ENCODE results near the gene SELENOM.

SELENOM gene

DNA sequence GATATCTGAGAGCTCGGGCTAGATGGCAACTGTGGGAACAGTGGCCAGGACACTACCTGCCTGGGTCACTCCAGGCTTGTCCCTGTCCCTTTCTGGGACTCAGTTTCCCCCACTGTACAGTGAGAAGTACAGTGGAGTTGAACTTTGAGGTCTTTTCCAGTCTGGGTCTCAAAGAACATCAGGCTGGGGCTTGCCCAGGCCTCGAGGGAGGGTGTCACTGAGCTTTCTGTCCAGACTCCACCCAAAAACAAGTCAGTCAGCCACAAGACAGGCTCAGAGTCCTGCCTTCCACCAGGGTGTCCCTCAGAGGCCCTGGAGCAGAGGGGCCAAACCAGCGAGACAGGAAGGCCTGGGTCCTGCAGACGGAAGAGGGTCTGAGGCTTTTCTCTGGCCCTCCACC lies 34.9 kb upstream of the SELENOM start:
- no peak overlapping the region for H3K27ac ChIP-seq (ENCODE audit: low read length)
- H3K36me3 ChIP-seq (ENCODE audit: control insufficient read depth in 1 of 2, insufficient read depth in 2 of 2, low read length in 2 of 2): no peaks in the 10 kb centered on the region
- H3K9me3 ChIP-seq (ENCODE audit: control insufficient read depth in 1 of 2, low read length in 2 of 2): no peaks in the 10 kb centered on the region
- no peak overlapping the region for H3K4me3 ChIP-seq (ENCODE audit: low read depth in 1 of 2, low read length in 2 of 2)
- H3K27me3 ChIP-seq (ENCODE audit: low read depth, low read length): peaks cover 9% of the 10 kb centered on the region
- H3K4me1 ChIP-seq (ENCODE audit: control insufficient read depth in 1 of 2, insufficient read depth in 2 of 2, low read length in 2 of 2): no peaks in the 10 kb centered on the region

DNA sequence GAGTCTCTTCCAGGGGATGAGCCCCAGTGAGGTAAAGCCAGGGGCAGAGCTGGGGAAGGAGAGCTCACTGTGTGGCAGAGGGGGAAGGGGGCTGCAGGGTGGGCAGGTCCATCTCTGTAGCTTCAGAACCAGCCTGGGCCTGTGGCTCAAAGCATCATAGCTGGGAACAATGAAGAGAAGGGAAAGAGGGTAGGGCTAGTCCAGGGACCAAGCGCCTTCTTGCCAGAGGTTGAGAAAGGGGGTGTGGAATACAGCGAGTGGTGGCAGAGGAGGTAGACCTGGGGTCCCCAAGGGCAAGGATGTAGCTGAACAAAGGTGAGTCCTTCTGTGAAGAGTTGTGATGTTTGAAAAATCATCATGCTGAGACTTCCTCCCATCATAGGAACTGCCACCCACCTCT lies 34.2 kb upstream of the SELENOM start:
- H3K9me3 ChIP-seq (ENCODE audit: control insufficient read depth in 1 of 2, low read length in 2 of 2): no peaks in the 10 kb centered on the region
- no peak overlapping the region for H3K4me3 ChIP-seq (ENCODE audit: low read depth in 1 of 2, low read length in 2 of 2)
- H3K27me3 ChIP-seq (ENCODE audit: low read depth, low read length): peaks cover 9% of the 10 kb centered on the region
- no peaks in the 10 kb centered on the region for H3K4me1 ChIP-seq (ENCODE audit: control insufficient read depth in 1 of 2, insufficient read depth in 2 of 2, low read length in 2 of 2)
- H3K36me3 ChIP-seq (ENCODE audit: control insufficient read depth in 1 of 2, insufficient read depth in 2 of 2, low read length in 2 of 2): no peaks in the 10 kb centered on the region
- no peak overlapping the region for H3K27ac ChIP-seq (ENCODE audit: low read length)

- Histone ChIP-seq H3K9me3 (ENCODE audit: control insufficient read depth in 1 of 2, low read length in 2 of 2) (no peaks in the 10 kb centered on the region), H3K4me1 (ENCODE audit: control insufficient read depth in 1 of 2, insufficient read depth in 2 of 2, low read length in 2 of 2) (no peaks in the 10 kb centered on the region), H3K36me3 (ENCODE audit: control insufficient read depth in 1 of 2, insufficient read depth in 2 of 2, low read length in 2 of 2) (no peaks in the 10 kb centered on the region), H3K27ac (ENCODE audit: low read length) (no peak overlapping the region), H3K27me3 (ENCODE audit: low read depth, low read length) (peaks cover 9% of the 10 kb centered on the region), H3K4me3 (ENCODE audit: low read depth in 1 of 2, low read length in 2 of 2) (no peak overlapping the region)
Observed at GRCh38 chr22:31140746-31141145, 33.4 kb upstream of the SELENOM start.

- Histone ChIP-seq H3K9me3 (ENCODE audit: control insufficient read depth in 1 of 2, low read length in 2 of 2) (no peaks in the 10 kb centered on the region), H3K27me3 (ENCODE audit: low read depth, low read length) (peaks cover 9% of the 10 kb centered on the region), H3K4me1 (ENCODE audit: control insufficient read depth in 1 of 2, insufficient read depth in 2 of 2, low read length in 2 of 2) (no peaks in the 10 kb centered on the region), H3K4me3 (ENCODE audit: low read depth in 1 of 2, low read length in 2 of 2) (no peak within 1 kb of the TSS), H3K36me3 (ENCODE audit: control insufficient read depth in 1 of 2, insufficient read depth in 2 of 2, low read length in 2 of 2) (no peaks in the 10 kb centered on the region), H3K27ac (ENCODE audit: low read length) (no peak within 1 kb of the TSS)
Observed at GRCh38 chr22:31139866-31140716, 32.7 kb upstream of the SELENOM start, which contains the start of gene PLA2G3. PLA2G3 (minus strand) TSS chr22:31140508; CDS start chr22:31140354, 154 bp downstream.

DNA sequence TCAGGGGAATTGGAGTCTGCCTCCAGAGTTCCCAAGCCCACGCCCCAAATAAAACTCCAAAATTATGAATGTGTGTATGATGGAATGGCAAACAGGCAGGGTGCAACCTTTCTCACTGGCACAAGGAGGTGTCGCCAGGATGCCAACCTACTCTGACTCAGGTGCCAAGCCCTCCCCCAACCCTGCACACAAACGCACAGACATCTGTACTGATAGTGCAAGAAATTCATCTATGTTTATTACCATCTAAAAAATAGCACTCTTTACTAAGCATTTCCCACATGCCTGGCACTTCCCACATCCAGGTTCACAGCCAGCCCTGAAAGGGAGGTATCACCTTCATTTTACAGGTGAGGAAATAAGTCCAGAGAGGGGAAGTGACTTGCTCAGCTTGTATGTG lies 31.7 kb upstream of the SELENOM start:
- Histone ChIP-seq H3K36me3 (ENCODE audit: control insufficient read depth in 1 of 2, insufficient read depth in 2 of 2, low read length in 2 of 2) (no peaks in the 10 kb centered on the region), H3K4me3 (ENCODE audit: low read depth in 1 of 2, low read length in 2 of 2) (no peak overlapping the region), H3K27ac (ENCODE audit: low read length) (no peak overlapping the region), H3K4me1 (ENCODE audit: control insufficient read depth in 1 of 2, insufficient read depth in 2 of 2, low read length in 2 of 2) (no peaks in the 10 kb centered on the region), H3K27me3 (ENCODE audit: low read depth, low read length) (peaks cover 9% of the 10 kb centered on the region), H3K9me3 (ENCODE audit: control insufficient read depth in 1 of 2, low read length in 2 of 2) (no peaks in the 10 kb centered on the region)

DNA sequence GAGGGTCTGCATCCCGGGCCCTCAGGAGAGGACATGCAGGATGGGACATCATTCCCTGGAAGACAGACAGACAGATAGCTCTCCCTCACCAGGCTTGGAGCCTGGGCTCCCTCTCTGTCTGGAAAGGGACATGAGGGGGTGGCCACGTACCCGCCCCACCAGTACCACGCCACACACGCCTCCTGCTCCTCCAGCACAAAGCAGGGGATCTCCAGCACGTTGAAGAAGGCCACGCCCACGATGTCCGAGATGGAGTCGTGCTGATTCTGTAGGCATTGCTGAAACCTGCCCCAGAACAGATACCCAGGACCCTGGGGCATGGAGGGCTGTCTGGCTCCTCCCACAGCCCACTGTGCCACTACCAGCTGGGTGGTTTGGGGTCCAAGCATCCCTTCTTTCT lies 30.8 kb upstream of the SELENOM start:
- Histone ChIP-seq H3K4me1 (ENCODE audit: control insufficient read depth in 1 of 2, insufficient read depth in 2 of 2, low read length in 2 of 2) (no peaks in the 10 kb centered on the region), H3K27me3 (ENCODE audit: low read depth, low read length) (peaks cover 9% of the 10 kb centered on the region), H3K9me3 (ENCODE audit: control insufficient read depth in 1 of 2, low read length in 2 of 2) (no peaks in the 10 kb centered on the region)

DNA sequence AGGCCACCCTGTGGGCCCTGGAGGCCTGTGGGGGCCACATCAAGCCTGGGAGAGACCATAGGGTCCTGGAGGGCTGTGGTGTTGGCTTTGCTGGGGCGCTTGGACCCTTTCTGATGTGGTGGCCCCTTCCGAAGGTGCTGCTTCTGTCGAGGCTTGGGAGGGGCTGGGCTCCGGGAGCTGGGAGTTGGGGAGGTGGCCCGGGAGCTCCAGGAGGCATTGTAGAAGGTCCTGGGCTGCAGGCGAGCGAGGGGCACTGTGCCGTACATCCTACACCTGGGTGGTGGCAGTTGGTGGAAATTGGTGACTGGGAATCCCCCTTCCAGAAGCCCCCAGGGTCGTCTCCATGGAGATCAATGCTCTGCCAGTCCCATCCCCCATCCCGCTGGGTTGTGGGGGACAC lies 30.4 kb upstream of the SELENOM start:
- Histone ChIP-seq H3K9me3 (ENCODE audit: control insufficient read depth in 1 of 2, low read length in 2 of 2) (no peaks in the 10 kb centered on the region), H3K27ac (ENCODE audit: low read length) (no peak overlapping the region), H3K27me3 (ENCODE audit: low read depth, low read length) (peaks cover 9% of the 10 kb centered on the region), H3K4me3 (ENCODE audit: low read depth in 1 of 2, low read length in 2 of 2) (no peak overlapping the region), H3K36me3 (ENCODE audit: control insufficient read depth in 1 of 2, insufficient read depth in 2 of 2, low read length in 2 of 2) (no peaks in the 10 kb centered on the region), H3K4me1 (ENCODE audit: control insufficient read depth in 1 of 2, insufficient read depth in 2 of 2, low read length in 2 of 2) (no peaks in the 10 kb centered on the region)

More for the DNA sequence above, 30.8 kb upstream of the SELENOM start:
- Histone ChIP-seq H3K27ac (ENCODE audit: low read length) (no peak overlapping the region), H3K4me3 (ENCODE audit: low read depth in 1 of 2, low read length in 2 of 2) (no peak overlapping the region), H3K36me3 (ENCODE audit: control insufficient read depth in 1 of 2, insufficient read depth in 2 of 2, low read length in 2 of 2) (no peaks in the 10 kb centered on the region)

- Histone ChIP-seq H3K36me3 (ENCODE audit: control insufficient read depth in 1 of 2, insufficient read depth in 2 of 2, low read length in 2 of 2) (no peaks in the 10 kb centered on the region), H3K9me3 (ENCODE audit: control insufficient read depth in 1 of 2, low read length in 2 of 2) (no peaks in the 10 kb centered on the region), H3K4me1 (ENCODE audit: control insufficient read depth in 1 of 2, insufficient read depth in 2 of 2, low read length in 2 of 2) (no peaks in the 10 kb centered on the region), H3K27ac (ENCODE audit: low read length) (no peak overlapping the region), H3K4me3 (ENCODE audit: low read depth in 1 of 2, low read length in 2 of 2) (no peak overlapping the region), H3K27me3 (ENCODE audit: low read depth, low read length) (peaks cover 9% of the 10 kb centered on the region)
Observed at GRCh38 chr22:31136711-31137110, 29.3 kb upstream of the SELENOM start.

DNA sequence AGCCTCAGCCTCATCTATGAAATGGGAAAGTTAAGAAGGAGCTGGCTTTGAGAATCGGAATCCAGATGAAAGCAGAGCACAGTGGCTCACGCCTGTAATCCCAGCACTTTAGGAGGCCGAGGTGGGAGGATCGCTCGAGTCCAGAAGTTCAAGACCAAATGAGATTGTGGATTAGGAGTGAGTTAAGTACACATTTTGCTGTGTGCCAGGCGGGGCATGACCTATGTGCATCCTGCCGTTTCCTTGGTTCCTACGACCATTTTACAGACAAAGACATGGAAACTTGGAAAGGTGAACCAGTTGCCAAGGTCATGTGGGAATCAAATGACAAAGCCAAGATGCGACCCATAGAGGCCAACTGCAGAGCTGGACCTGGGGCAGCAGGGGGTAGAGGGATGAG lies 28.8 kb upstream of the SELENOM start:
- H3K27me3 ChIP-seq (ENCODE audit: low read depth, low read length): peaks cover 9% of the 10 kb centered on the region

GRCh38 chr22:31135706-31136105 lies 28.3 kb upstream of the SELENOM start:
- no peak overlapping the region for H3K27ac ChIP-seq (ENCODE audit: low read length)
- no peaks in the 10 kb centered on the region for H3K4me1 ChIP-seq (ENCODE audit: control insufficient read depth in 1 of 2, insufficient read depth in 2 of 2, low read length in 2 of 2)
- peaks cover 0 to 3% of the 10 kb centered on the region in 2 donors for H3K36me3 ChIP-seq (ENCODE audit: control insufficient read depth in 1 of 2, insufficient read depth in 2 of 2, low read length in 2 of 2)
- no peaks in the 10 kb centered on the region for H3K9me3 ChIP-seq (ENCODE audit: control insufficient read depth in 1 of 2, low read length in 2 of 2)
- H3K27me3 ChIP-seq (ENCODE audit: low read depth, low read length): peaks cover 9% of the 10 kb centered on the region
- no peak overlapping the region for H3K4me3 ChIP-seq (ENCODE audit: low read depth in 1 of 2, low read length in 2 of 2)

More for the DNA sequence above, 28.8 kb upstream of the SELENOM start:
- no peaks in the 10 kb centered on the region for H3K9me3 ChIP-seq (ENCODE audit: control insufficient read depth in 1 of 2, low read length in 2 of 2)
- no peaks in the 10 kb centered on the region for H3K36me3 ChIP-seq (ENCODE audit: control insufficient read depth in 1 of 2, insufficient read depth in 2 of 2, low read length in 2 of 2)
- H3K4me3 ChIP-seq (ENCODE audit: low read depth in 1 of 2, low read length in 2 of 2): no peak overlapping the region
- H3K4me1 ChIP-seq (ENCODE audit: control insufficient read depth in 1 of 2, insufficient read depth in 2 of 2, low read length in 2 of 2): no peaks in the 10 kb centered on the region
- H3K27ac ChIP-seq (ENCODE audit: low read length): no peak overlapping the region

DNA sequence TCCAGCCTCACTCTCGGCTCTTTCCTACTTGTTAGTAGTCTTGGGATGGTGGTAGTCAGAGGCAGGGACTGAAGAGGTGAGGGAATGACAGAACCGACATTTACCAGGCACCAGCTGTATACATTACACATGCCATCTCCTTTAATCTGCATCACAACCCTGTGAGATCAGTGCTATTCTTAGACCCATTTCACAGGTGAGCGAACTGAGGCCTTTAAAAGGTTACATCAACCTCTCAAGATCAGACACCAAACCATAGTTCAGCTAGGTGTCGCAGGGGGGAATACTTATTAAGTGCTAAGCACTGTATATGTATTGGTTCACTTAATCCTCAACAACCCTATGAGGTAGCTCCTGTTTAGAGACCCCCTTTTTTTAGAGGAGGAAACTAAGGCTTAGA lies 27.3 kb upstream of the SELENOM start:
- no peak overlapping the region for H3K27ac ChIP-seq (ENCODE audit: low read length)
- H3K36me3 ChIP-seq (ENCODE audit: control insufficient read depth in 1 of 2, insufficient read depth in 2 of 2, low read length in 2 of 2): peaks cover 0 to 3% of the 10 kb centered on the region in 2 donors
- no peak overlapping the region for H3K4me3 ChIP-seq (ENCODE audit: low read depth in 1 of 2, low read length in 2 of 2)
- H3K9me3 ChIP-seq (ENCODE audit: control insufficient read depth in 1 of 2, low read length in 2 of 2): no peaks in the 10 kb centered on the region
- H3K27me3 ChIP-seq (ENCODE audit: low read depth, low read length): peaks cover 6% of the 10 kb centered on the region
- H3K4me1 ChIP-seq (ENCODE audit: control insufficient read depth in 1 of 2, insufficient read depth in 2 of 2, low read length in 2 of 2): no peaks in the 10 kb centered on the region

DNA sequence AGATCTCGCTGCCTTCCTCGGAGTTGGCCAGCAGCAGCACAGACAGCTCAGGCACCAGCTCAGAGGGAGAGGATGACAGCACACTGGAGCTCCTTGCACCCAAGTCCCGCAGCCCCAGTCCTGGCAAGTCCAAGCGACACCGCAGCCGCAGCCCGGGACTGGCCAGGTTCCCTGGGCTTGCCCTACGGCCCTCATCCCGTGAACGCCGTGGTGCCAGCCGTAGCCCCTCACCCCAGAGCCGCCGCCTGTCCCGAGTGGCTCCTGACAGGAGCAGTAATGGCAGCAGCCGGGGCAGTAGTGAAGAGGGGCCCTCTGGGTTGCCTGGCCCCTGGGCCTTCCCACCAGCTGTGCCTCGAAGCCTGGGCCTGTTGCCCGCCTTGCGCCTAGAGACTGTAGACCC lies 26.5 kb upstream of the SELENOM start:
- H3K9me3 ChIP-seq (ENCODE audit: control insufficient read depth in 1 of 2, low read length in 2 of 2): no peaks in the 10 kb centered on the region
- H3K36me3 ChIP-seq (ENCODE audit: control insufficient read depth in 1 of 2, insufficient read depth in 2 of 2, low read length in 2 of 2): peaks cover 0 to 3% of the 10 kb centered on the region in 2 donors
- H3K4me1 ChIP-seq (ENCODE audit: control insufficient read depth in 1 of 2, insufficient read depth in 2 of 2, low read length in 2 of 2): no peaks in the 10 kb centered on the region

More for the DNA sequence above, 26.5 kb upstream of the SELENOM start:
- Histone ChIP-seq H3K27ac (ENCODE audit: low read length) (no peak overlapping the region), H3K27me3 (ENCODE audit: low read depth, low read length) (no peaks in the 10 kb centered on the region), H3K4me3 (ENCODE audit: low read depth in 1 of 2, low read length in 2 of 2) (no peak overlapping the region)
